Fibroblast of skin of scalp (primary cell): ENCODE measurements around the gene GALR2. TPM values are rescaled to one million over a fixed set of nuclear protein-coding genes. Genes with fewer than 3 reads are reported as not detected.
"Not testable (repeated sequence)": the region's sequence is repeated elsewhere in the genome, so short reads cannot be mapped to it uniquely, and the experiment has no call there.

Source experiments
- DNase-seq: peaks from one replicate; pipeline ENCODE4 v3.0.0-alpha.2; 2013
- polyA plus RNA-seq, 2 experiments: library from polyadenylated mRNA; unstranded; fragments of 120-200 nt; gene quantifications; one replicate each; pipeline ENCODE4 v1.2.1, GENCODE V29; 2013; ENCODE audit not compliant: insufficient read length in 2 of 2

The GALR2 gene
- polyA plus RNA-seq (2013, experiment 1 of 2; ENCODE audit: insufficient read length), result 0.08 TPM
- polyA plus RNA-seq (2013, experiment 2 of 2; ENCODE audit: insufficient read length), result not detected

GRCh38 chr17:76074390-76075363 lies at the start of gene GALR2:
Gene GALR2, plus strand, starts transcription at chr17:76074781. Its CDS starts 103 bp downstream, at chr17:76074884.
- DNase-seq, result no peak

GRCh38 chr17:76025294-76025693 lies 49.3 kb upstream of the GALR2 start:
- DNase-seq, result no peak

GRCh38 chr17:76026714-76027158 lies 47.8 kb upstream of the GALR2 start:
- DNase-seq, result no peak

GRCh38 chr17:76027159-76027839 lies 47.3 kb upstream of the GALR2 start, which contains the start of gene EVPL:
Gene EVPL, minus strand, starts transcription at chr17:76027306. Its CDS starts 108 bp downstream, at chr17:76027198.
- no peak for DNase-seq

GRCh38 chr17:76032073-76032779 lies 42.4 kb upstream of the GALR2 start:
- no peak for DNase-seq

GRCh38 chr17:76032780-76033108 lies 41.8 kb upstream of the GALR2 start:
- no peak for DNase-seq

- no peak for DNase-seq
Observed at GRCh38 chr17:76033139-76033538, 41.4 kb upstream of the GALR2 start.

- DNase-seq, result peak; percentile 15
Observed at GRCh38 chr17:76034428-76035350, 39.9 kb upstream of the GALR2 start.

- DNase-seq, result no peak
Observed at GRCh38 chr17:76036497-76037261, 37.9 kb upstream of the GALR2 start.

- DNase-seq, result peak; percentile 17
Observed at GRCh38 chr17:76038050-76038449, 36.5 kb upstream of the GALR2 start.

- DNase-seq, result no peak
Observed at GRCh38 chr17:76039121-76039520, 35.5 kb upstream of the GALR2 start.

- DNase-seq, result no peak
Observed at GRCh38 chr17:76040376-76040775, 34.2 kb upstream of the GALR2 start.

- not testable (repeated sequence) for DNase-seq
Observed at GRCh38 chr17:76042868-76043267, 31.7 kb upstream of the GALR2 start.

- DNase-seq, result not testable (repeated sequence)
Observed at GRCh38 chr17:76044475-76045007, 30.0 kb upstream of the GALR2 start.

- DNase-seq, result no peak
Observed at GRCh38 chr17:76046064-76046463, 28.5 kb upstream of the GALR2 start.

- no peak for DNase-seq
Observed at GRCh38 chr17:76048025-76048605, 26.5 kb upstream of the GALR2 start.

- peak; percentile 27 for DNase-seq
Observed at GRCh38 chr17:76048711-76049110, 25.9 kb upstream of the GALR2 start.

- no peak for DNase-seq
Observed at GRCh38 chr17:76049239-76049638, 25.3 kb upstream of the GALR2 start.

GRCh38 chr17:76049836-76050537 lies 24.6 kb upstream of the GALR2 start:
- no peak for DNase-seq
